Ammon's horn (tissue), 1 donor: Measurements from ENCODE around the gene ERVMER34-1.
A peak's percentile ranks its signal among the peaks of the same experiment; 100 is the strongest.

Source experiments
- DNase-seq: peaks from one replicate; pipeline ENCODE4 v3.0.0-alpha.2; 2016; ENCODE audit warnings: low spot score

ERVMER34-1 gene

GRCh38 chr4:52721968-52722815 is 29.0 kb downstream of the ERVMER34-1 start:
- peak; percentile 99 for DNase-seq

DNA sequence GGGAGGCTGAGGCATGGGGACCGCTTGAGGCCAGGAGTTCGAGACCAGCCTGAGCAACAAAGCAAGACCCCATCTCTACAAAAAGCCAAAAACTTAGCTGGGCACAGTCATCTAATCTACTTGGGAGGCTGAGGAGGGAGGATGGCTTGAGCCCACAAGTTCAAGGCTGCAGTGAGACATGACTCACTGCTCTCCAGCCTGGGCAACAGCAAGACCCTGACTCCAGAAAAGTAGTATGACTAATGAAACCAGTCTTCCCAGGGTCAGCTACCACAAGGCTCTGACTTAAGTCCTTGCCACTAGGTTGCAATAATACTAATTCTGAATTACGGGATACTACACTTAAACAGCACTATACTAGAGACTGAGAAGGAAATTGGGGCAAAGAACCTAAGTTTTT is 33.1 kb downstream of the ERVMER34-1 start:
- no peak for DNase-seq

DNA sequence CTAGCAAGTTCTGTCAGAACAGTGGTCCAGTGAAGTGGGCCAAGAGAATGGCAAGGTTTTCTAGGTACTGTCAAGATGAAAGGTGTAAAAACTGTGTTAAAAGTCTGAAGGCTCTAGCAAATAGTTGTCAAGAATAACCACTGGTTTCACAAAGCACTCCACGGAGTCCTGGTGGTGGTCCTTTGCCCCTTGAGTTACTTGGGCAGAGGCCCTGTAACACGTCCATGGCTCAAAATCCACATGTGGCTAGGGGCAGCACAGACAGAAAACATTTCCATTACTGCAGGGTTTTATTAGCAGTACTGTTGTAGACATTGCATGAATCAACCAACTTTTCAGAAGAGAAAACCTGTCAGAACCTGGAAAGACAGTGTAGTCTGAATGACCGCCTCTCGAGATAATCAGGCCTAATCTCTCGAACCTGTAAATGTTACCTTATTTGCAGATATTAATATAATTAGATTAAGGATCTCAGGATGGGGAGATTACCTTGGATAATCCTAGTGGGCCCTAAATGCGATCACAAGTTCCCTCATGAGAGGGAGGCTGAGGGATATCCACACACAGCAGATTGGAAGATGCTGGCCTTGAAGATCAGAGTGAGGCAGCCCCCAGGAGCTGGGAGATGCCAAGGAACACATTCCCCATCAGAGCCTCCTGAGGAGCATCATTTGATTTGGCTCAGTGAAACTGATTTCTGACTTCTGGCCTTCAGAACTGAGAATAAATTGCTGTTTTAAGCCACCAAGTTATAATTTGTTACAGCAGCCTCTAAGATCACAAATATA is 34.7 kb downstream of the ERVMER34-1 start:
- no peak for DNase-seq

DNA sequence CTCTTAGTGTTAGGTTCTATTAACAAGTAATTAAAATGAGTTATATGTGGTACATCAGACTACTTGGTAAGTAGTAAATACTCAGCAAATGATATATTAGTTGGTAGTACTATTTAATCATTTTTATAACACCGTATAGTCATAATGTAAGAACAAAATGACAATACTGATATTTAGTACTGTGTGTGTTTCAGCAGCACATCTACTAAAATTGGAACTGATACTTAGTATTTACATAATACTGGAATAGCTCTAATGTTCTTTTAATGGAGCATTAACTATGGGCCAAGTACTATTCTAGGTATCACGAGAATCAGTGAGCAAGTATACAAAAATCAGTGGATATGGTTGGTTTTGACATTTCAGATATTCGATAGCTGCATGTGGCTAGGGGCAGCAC is 35.3 kb downstream of the ERVMER34-1 start:
- DNase-seq: no peak

GRCh38 chr4:52715255-52715897 is 35.8 kb downstream of the ERVMER34-1 start:
- no peak for DNase-seq

DNA sequence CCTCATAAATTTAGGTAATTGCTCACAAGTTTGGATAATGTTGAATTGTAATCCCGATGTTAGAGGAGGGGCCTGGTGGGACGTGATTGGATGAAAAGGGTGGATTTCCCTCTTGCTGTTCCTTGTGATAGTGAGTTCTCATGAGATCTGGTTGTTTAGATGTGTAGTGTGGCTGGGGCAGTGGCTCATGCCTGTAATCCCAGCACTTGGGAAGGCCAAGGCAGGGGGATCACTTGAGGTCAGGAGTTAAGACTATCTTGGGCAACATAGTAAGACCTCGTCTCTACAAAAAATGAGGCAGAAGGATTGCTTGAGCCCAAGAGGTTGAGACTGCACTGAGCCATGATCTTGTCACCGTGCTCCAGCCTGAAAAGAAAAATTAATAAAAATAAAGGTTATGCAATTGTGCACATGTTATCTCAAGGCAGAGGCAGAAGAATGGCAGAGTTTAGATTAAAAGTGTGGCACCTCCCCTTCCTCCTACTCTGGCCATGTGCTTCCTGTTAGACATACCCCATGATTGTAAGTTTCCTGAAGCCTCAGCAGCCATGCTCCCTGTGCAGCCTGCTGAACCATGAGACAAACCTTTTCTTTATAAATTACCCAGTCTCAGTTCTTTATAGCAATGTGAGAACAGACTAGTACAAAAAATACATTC is 36.5 kb downstream of the ERVMER34-1 start:
- no peak for DNase-seq

GRCh38 chr4:52713456-52713937 is 37.7 kb downstream of the ERVMER34-1 start:
- no peak for DNase-seq

DNA sequence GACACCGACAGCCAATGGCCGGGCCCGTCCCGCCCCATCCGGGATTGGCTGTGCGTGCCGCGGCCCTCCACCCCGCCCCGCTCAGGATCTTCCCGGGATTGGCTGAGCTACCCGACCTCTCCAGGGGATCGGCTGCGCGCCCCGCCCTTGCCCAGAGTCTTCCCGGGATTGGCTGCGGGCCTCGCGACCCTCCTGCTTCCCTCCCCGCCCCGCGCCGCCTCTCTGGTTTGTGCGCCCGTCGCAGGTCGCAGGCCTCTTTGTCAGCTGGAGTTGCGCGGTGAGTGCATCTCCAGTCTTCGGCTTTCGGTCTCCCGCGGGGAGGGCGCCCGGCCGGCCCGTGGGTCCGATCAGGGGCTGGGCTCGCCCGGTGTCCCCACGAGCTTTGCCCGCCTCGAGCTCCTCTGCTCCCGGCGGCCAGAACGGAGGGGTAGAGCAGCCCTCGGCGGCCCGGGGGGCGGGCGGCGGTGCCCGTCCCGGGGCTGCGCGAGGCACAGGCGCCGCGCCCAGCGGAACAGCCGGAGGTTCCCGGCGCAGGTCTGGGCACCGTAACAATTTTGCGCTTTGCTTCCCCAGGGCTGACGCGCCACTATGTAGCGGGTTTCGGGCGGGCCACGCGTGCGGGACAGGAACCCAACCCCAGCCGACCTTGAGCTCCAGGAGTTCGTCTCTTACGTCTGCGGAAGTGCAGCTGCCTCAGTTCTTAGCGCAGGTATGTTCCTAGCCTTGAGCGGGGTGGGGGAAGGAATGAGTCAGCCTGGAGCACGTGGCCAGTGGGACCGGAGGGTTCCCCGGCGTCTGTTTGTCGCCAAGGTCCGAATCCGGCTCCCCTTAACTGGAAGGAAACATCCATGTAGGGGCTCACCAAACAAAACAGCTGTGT is 38.7 kb downstream of the ERVMER34-1 start:
- DNase-seq: peak; percentile 99

GRCh38 chr4:52711834-52712250 is 39.4 kb downstream of the ERVMER34-1 start:
- no peak for DNase-seq

GRCh38 chr4:52711272-52711671 is 40.0 kb downstream of the ERVMER34-1 start:
- no peak for DNase-seq

GRCh38 chr4:52709155-52709554 is 42.1 kb downstream of the ERVMER34-1 start:
- DNase-seq: no peak

DNA sequence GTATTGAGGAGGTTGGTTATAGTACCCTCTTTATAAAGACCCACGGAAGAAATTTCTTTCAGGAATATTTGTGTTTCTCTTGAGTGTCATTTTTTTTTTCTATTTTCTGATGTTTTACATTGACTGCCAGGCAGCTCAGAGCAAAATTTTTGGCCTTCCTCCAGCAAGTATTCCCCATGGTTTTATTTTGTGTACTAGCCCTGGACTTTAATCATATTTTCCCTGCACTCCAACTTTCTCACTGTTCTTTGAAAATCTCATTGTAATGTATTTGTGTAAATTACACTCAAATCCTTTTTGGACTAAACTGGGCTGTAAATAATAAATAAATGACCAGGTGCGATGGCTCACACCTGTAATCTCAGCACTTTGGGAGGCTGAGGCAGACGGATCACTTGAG is 46.6 kb downstream of the ERVMER34-1 start:
- DNase-seq: no peak

DNA sequence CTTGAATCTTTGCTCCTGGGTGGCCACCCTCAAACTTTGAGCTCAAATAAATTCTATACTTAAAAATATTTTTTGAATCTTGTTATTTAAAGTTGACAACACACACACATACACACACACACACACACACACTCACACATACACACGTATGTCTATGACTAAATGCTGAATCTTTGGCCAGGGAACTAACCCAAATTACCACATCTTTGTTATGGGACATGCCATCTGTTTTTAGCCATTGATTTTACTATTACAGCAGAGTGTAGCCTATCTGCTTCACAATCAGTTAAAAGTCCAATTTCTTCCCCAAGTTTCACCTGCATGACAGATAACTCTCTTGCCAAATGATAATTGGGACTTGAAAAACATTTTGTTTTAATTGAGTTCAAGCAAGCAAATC is 47.1 kb downstream of the ERVMER34-1 start:
- no peak for DNase-seq

GRCh38 chr4:52701207-52701606 is 50.0 kb downstream of the ERVMER34-1 start:
- no peak for DNase-seq

DNA sequence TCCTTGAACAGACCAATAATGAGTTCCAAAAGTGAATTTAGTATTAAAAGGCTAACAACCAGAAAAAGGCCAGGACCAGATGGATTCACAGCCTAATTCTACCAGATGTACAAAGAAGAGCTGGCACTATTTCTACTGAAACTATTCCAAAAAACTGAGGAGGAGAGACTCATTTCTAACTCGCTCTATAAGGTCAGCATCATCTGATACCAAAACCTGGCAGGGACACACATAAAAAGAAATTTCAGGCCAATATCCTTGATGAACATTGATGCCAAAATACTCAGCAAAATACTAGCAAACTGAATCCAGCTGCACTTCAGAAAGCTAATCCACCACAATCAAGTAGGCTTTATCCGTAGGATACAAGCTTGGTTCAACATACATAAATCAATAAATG is 56.3 kb downstream of the ERVMER34-1 start:
- DNase-seq: no peak

DNA sequence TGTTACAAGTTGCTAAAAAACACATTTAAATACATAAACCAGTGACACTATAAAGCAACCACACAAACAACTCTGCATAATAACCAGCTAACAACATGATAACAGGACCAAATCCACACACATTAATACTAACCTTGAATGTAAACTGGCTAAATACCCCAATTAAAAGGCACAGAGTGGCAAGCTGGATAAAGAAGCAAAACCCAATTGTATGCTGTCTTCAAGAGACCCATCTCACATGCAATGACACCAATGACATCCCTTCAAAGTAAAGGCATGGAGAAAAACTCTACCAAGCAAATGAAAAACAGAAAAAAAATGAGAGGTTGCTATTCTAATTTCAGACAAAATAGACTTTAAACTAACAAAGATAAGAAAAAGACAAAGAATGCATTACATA is 57.7 kb downstream of the ERVMER34-1 start:
- DNase-seq: no peak
